ENCODE measurements around the gene BACE1.

GRCh38 chr11:117296881-117297280 is 19.2 kb downstream of the BACE1 start:
- TF ChIP-seq CTCF (IDR thresholded peaks at IDR 0.05) = no peak
- TF ChIP-seq POLR2A (IDR thresholded peaks at IDR 0.05) = no peak

All from testis (tissue), 2 donors.